GM18868 (cell line): ENCODE measurements around the gene TACSTD2.
"Not testable (repeated sequence)": the region's sequence is repeated elsewhere in the genome, so short reads cannot be mapped to it uniquely, and the experiment has no call there.

Experiments used
- ATAC-seq: cut with Tn5 transposase; IDR thresholded peaks from one replicate; pipeline ENCODE4 v1.9.1; 2021; ENCODE audit warnings: mild to moderate bottlenecking, moderate library complexity; ENCODE audit not compliant: unreplicated experiment

TACSTD2 gene

DNA sequence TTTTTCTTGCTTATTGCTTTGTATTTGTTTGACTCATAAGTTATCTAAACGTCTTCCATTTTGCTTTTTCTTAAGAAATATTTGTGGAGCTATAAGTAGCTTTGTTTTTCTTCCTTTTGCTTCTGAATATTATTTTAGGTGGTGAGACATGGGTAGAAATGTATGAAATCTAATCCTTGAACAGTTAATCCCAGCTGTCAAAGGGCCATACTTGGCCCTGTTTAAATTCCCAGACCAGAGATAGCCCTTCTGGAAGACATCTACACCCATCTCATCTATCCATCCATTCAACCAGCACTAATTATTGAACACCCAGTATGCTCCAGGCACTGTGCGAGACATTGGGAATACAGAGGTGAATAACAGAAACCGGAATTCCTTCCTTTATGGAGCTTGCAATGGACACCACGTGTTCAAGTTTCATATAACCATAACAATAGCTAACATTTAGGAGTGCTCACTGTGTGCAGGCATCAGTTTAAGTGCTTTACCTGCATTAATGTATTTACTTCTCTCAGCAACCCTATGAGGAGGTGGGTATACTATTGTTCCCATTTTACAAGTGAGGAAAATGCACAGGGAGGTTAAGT is 8.7 kb downstream of the TACSTD2 start:
- ATAC-seq = no peak

DNA sequence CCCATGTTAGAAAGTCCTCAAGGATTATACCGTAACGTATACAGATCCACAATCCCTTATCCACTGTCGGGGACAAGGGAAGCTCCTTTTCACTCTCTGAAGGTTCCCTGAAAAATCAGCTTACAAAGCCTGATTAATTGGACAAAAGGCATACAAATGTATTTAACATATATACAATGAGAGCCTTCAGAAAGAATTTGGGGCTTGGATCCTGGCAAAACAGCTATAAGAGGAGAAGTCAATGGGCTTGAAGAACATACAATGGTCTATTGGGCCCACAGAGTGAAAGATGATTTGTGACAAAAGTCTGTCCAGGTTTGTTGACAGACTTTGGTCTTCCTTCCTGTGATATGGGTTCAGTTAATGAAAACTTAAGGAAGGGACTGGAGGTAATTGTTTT is 10.7 kb downstream of the TACSTD2 start:
- ATAC-seq = no peak

DNA sequence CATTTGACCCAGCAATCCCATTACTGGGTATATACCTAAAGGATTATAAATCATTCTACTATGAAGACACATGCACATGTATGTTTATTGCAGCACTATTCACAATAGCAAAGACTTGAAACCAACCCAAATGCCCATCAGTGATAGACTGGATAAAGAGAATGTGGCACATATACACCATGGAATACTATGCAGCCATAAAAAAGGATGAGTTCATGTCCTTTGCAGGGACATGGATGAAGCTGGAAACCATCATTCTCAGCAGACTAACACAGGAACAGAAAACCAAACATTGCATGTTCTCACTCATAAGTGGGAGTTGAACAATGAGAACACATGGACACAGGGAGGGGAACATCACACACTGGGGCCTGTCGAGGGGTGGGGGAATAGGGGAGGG is 13.3 kb downstream of the TACSTD2 start:
- ATAC-seq = not testable (repeated sequence)

DNA sequence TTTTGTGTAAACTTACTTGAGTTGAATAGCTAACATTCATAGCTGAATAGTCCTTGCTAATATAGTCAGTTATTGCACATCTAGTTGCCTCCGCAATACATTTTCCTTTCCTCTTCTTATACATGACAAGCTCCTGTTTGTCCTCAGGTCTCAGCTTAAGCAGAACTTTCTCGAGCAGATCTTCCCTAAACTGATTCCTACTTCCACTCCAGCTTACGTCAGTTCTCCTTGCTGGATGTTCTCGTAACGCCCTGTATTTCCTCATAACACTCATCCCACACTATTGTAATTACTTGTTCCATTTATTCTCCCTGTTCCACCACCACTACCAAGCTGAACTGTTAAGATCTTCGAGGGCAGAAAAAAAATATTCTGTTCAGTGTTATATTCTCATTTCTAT is 15.4 kb downstream of the TACSTD2 start:
- ATAC-seq = no peak

DNA sequence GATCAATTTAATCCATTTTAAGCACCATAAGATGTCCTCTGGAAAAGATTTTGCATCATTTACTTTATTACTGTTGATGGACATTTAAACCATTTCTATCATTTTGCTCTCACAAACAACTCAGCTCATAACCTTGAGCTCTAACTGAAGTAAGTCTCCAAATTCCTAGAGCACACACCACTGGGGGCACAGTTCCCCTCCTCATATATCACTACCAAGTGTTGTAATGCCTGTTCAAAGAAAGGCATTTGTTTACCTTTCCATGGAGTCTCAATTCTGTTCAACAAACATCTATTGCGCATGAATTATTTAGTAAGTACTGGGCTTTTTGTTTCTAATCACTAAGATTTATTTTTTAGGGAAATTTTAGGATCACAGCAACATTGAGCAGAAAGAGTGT is 21.7 kb downstream of the TACSTD2 start:
- no peak for ATAC-seq

DNA sequence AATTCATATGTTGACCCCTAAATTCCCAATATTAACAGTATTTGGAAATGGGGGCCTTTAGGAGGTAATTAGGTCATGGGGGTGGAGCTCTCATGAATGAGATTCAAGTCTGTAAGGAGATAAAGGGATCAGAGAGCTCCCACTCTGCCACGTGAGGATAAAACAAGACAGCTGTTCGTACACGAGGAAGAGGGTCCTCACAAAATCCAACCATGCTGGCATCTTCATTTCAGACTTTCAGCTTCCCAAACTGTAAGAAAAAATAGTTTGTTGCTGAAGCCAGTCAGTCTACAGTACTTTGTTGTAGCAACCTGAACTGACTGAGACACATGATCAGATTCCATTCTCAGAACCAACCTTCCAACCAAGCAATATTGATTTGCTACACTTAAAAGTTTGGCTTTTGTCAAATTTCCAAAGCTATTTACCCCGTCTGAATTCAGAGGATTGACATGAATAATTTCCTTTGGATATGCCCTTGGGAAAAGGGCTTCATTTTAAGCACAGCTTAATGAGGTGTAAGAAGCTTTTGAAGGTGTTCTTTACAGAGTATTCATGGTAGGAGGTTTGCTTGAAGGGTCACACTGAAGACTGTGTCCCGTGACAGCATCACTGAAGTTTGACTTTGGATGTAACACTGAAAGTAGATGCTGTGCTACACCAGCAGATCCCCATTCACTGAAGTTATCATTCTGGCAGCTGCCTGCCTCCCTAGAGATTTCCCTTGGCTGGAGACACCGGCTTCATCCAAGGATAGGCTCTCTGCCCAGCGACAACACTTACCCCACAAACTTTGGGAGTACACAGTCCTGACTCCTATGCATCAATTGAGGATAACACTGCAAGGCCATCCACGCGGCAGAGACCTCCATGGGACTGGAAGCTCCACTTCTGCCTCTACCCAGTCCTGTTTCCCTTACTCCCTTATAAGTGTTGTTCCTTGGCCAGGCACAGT is 25.6 kb downstream of the TACSTD2 start:
- no peak for ATAC-seq

DNA sequence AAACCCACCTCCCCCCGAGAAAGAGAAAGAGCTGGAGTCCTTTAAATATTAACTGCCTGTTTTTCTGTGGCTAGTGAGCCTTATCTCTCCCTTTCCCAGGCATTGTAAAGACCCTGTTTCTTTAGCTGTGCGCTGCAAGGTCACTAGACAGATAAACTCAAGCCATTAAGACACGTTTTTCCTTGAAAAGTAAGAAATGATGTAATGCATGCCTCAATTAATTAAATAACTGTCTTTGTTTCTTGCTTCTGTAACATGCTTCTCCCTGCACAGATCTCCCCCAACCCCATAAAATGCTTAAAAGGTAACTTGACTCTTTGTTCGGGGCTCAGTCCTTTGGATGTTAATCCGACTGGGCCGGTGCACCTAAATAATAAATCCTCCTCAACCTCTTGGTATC is 27.8 kb downstream of the TACSTD2 start:
- ATAC-seq = not testable (repeated sequence)

DNA sequence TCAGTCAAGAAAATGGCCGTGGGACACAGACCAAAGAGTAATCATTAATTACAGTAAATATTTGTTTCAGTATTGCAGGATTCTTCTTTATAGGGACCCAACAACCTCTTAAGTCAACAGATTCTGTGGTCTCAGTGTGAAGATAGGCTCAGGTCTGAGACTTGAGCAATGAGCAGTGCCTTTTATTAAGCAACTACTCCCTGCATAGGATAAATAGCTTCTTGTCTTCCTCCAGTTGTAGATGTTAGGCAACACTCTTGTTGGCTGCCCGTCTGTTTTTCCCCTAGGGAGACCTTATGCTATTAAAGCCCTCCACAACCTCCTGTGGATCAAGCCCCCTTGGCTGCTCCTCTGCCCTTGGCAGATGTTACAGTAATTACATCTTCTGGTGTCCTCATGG is 28.7 kb downstream of the TACSTD2 start:
- ATAC-seq = no peak

DNA sequence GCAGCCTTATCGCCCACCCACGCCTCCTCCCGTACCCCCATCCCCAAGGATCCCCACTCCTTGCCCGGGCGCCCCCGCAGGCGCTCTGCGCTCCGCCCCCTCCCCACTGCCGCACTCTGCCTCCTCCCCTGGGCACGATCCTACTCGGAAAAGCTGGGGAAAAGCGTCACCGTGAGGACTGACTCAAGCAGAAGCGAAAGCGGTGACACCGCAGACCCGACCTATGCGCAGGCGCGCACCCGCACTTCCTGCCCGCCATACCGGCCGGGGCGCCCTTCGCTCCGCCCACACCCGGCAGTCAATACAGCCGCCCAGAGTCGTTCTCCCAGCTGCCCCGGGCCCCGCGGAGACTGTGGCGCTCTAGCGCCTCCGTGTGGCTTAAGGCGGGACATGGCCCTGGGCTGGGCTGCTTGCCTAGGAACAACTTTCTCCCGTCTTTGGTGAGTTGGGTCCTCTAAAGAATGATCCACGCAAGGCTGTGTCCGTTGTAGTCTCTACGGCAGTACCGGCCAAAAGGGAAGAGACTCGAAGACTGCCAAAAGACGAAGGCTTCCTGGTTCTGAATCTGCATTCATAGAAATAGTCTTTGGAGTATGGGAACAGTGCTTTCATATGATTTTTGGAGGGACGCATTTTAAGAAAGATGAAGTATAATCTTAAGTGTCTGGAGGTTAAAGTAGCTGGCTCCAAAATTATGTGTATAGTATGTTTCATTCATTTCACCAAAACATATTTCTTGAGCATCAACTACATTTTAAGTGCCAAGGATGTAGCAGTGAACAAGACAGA is 30.3 kb downstream of the TACSTD2 start, which contains the start of gene OMA1:
TSS of gene OMA1 (minus strand) at position 207 of the 789 bp plus-strand sequence. CDS start 7,432 bp downstream, outside the sequence.
- ATAC-seq = peak; percentile 91

DNA sequence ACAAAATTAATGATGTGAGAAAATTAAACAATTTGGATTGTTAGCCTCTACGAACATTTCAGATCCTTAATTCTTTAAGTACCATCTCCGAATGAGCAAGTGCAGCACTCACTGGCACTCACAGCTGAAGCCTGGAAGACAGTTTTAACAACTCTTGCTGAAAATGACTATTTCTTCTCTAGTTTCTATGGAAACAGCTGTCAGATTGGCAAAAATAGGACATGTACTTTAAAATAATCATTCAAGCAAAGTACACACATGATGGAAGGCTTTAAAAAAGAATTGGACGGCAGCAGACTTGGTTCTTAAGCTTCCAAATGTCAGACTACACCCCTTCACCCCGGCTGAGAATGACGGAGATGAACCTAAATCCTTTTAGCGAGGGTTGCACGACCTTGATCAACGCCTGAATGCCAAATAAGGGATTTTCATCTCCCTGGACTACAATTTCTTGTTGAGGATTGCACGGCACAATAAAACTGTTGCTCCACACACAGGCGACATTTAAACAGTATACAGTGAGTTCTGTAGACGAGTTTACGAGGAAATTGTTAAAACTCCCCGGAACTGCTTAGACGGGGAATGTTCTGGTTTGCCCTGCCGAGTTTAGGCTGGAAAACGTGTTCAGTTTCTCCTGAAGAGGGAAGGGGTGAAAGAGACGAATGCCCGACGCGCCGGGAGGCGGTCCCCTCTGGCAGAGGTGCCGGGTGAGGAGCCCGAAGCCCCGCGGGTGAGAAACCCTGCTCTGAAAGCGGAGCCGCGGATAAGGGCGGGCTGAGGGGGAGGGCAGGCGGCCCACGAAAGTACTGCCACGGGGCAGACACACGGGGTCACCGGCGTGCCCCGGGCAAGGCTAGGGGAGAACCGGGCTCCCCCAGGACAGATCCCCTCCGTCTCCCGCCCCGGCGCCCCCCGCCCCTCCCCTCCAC is 31.2 kb downstream of the TACSTD2 start:
- peak; percentile 70 for ATAC-seq

DNA sequence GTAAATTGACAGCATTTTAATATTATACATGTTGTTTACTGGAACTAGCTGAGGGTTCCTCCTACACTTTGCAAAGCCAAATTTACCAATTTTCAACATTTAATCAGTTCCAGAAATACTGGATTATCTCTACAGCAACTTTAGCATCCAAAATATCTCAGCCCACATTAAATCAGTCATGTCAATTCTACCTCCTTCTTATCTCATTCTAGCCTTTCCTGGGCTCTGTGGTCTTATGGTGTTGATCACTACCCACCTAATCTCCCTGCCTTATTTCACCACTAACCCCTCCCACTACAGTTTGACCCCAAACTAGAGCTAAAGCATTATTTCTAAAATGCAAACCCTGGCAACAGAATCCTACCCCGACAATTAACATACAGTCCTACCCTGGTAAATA is 33.8 kb downstream of the TACSTD2 start:
- no peak for ATAC-seq

DNA sequence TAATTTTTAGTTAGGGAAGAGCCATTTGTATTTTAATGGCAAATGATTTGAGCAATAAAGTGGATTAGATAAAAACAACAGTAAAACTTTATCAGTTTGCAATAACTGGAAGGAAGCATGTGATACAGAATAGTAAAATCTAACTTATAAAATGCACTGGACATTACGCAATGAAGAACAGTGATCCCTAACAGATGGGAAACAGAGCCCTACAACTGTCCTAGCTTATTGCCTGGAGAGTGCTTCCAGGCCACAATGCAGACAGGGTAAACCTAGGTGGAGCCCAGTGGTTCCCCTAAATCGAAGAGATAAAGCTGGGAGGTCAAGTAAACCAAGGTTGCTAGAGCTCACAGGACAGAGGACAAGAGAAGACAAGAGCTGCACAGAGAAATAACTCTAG is 37.5 kb downstream of the TACSTD2 start:
- no peak for ATAC-seq

DNA sequence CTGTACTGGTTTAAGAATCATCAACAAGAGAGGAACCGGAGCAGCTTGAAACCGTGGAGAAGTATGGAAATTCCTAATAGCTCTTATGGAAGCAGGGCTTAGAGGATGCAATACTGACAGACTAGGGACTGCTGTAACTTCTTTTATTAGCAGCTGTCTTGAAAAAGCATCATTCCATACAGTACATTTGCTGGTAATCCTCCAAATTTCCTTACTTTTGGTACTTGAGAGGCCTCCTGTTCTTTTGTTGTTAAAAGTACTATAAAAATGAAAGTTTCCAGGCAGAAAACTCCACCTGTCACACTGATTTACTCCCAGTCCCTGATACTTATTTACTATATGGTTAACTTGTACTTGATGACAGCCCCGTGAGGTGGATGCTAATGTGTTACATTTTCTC is 38.2 kb downstream of the TACSTD2 start:
- no peak for ATAC-seq

DNA sequence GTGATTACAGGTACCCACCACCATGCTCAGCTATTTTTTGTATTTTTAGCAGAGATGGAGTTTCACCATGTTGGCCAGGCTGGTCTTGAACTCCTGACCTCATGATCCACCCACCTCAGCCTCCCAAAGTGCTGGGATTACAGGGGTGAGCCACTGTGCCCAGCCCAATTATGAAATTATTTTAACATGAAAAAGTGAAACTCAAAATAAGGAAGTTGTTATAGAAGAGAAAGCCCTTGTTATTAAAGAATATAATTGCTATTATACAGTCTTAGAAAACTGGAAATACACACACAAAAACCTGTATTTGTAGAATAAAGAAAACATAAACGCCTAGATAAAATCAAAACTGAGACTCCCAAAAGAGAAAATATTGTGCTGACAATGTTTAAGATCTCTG is 45.2 kb downstream of the TACSTD2 start:
- peak; percentile 26 for ATAC-seq

DNA sequence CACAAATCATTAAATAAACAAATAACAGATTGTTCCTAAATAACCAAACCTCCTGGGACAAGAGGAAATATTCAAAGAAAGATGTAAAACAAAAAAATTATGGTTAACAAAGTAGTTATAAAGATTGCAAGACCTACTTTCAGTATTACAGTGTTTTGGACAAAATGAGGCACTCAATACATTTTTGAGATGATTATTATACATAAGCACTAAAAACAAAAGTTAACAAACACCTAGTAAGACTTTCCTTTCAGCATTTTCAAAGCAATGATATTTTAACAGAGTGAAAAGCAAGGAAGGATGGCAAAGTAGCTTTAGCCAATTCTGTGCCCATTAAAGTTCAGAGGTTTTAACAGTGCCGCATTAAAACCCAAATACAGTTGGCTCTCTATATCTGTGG is 47.8 kb downstream of the TACSTD2 start:
- no peak for ATAC-seq

DNA sequence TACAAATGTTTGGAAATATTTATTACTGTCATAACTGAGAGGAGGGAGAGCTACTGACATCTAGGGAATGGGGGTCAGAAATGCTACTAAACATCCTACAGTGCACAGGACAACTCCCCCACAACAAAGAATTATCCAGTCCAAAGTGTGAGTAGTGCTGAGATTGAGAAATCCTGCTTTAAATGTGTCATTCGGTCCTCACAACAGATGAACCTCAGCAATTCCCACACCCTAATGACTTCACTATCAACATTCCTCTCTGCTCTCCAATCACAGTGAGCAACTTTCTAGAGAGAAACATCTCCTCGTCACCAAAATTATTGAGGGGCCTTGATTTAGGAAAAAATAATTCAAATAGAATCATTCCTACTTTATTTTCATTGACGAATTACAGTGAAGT is 48.5 kb downstream of the TACSTD2 start:
- no peak for ATAC-seq
